Mesothelial cell of epicardium (in vitro differentiated cells): Measurements from ENCODE around the gene CTNNA3. TPM values are rescaled to one million over a fixed set of nuclear protein-coding genes. Genes with fewer than 3 reads are reported as not detected.

Experiments used
- DNase-seq, 2 experiments: peaks; one replicate each; pipeline ENCODE4 v3.0.0; 2021; ENCODE audit warnings: low spot score in 2 of 2; ENCODE audit not compliant: unreplicated experiment in 2 of 2
- H3K27ac Mint-ChIP-seq: 2 replicates; pipeline ENCODE4 v1.8.0; 2021; ENCODE audit warnings: mixed read lengths
- H3K27me3 Mint-ChIP-seq: 2 replicates; pipeline ENCODE4 v1.8.0; 2021; ENCODE audit warnings: low read depth, mixed read lengths
- H3K36me3 Mint-ChIP-seq: 2 replicates; pipeline ENCODE4 v1.8.0; 2021; ENCODE audit warnings: mixed read lengths
- H3K4me1 Mint-ChIP-seq: 2 replicates; pipeline ENCODE4 v1.8.0; 2021; ENCODE audit warnings: mixed read lengths
- H3K4me3 Mint-ChIP-seq: 2 replicates; pipeline ENCODE4 v1.8.0; 2021; ENCODE audit warnings: mild to moderate bottlenecking, moderate library complexity, mixed read lengths
- H3K9me3 Mint-ChIP-seq: 2 replicates; pipeline ENCODE4 v1.8.0; 2021; ENCODE audit warnings: mixed read lengths
- CTCF ChIP-seq: fragments of 200-600 bp; sonication (generic); IDR thresholded peaks from one replicate; pipeline ENCODE4 v1.5.0; 2021; ENCODE audit warnings: antibody characterized with exemption; ENCODE audit not compliant: unreplicated experiment
- total RNA-seq: library from RNA; stranded (reverse); gene quantifications from 3 replicates; pipeline ENCODE4 v1.2.1, GENCODE V29; 2021

CTNNA3 gene
- total RNA-seq, 1 donor from 2014 or later, result 14.2 TPM

- peaks cover 43% of the 10 kb centered on the region for H3K4me1 Mint-ChIP-seq
- peaks cover 10% of the 10 kb centered on the region for H3K36me3 Mint-ChIP-seq
- H3K9me3 Mint-ChIP-seq, result peaks cover 14% of the 10 kb centered on the region
- TF ChIP-seq CTCF, result no peak
- H3K4me3 Mint-ChIP-seq, result no peak overlapping the region
- peak overlapping the region; percentile 37 for H3K27ac Mint-ChIP-seq
- H3K27me3 Mint-ChIP-seq, result peaks cover 6% of the 10 kb centered on the region
- no peak for DNase-seq
These were observed 754.5 kb downstream of the CTNNA3 start for GRCh38 chr10:66941491-66941890.

GRCh38 chr10:66940965-66941364 is 755.0 kb downstream of the CTNNA3 start:
- Mint-ChIP-seq H3K4me3 (no peak overlapping the region), H3K9me3 (peaks cover 14% of the 10 kb centered on the region), H3K36me3 (peaks cover 10% of the 10 kb centered on the region), H3K27ac (peak overlapping the region; percentile 49), H3K27me3 (peaks cover 8% of the 10 kb centered on the region), H3K4me1 (peaks cover 38% of the 10 kb centered on the region)
- no peak for DNase-seq
- no peak for TF ChIP-seq CTCF

GRCh38 chr10:66934711-66935110 is 761.3 kb downstream of the CTNNA3 start:
- TF ChIP-seq CTCF, result no peak
- Mint-ChIP-seq H3K4me1 (peaks cover 10% of the 10 kb centered on the region), H3K27ac (no peak overlapping the region), H3K36me3 (peaks cover 7% of the 10 kb centered on the region), H3K9me3 (peaks cover 4% of the 10 kb centered on the region), H3K4me3 (no peak overlapping the region), H3K27me3 (peaks cover 38% of the 10 kb centered on the region)
- DNase-seq, result no peak

- Mint-ChIP-seq H3K9me3 (no peaks in the 10 kb centered on the region), H3K27me3 (peaks cover 60% of the 10 kb centered on the region), H3K36me3 (no peaks in the 10 kb centered on the region), H3K4me3 (no peak overlapping the region), H3K4me1 (peaks cover 25% of the 10 kb centered on the region), H3K27ac (no peak overlapping the region)
- DNase-seq, result no peak
- TF ChIP-seq CTCF, result no peak
These were observed 764.0 kb downstream of the CTNNA3 start for GRCh38 chr10:66931949-66932343.

- H3K4me1 Mint-ChIP-seq, result peaks cover 26% of the 10 kb centered on the region
- no peak for DNase-seq
- H3K4me3 Mint-ChIP-seq, result no peak overlapping the region
- no peak overlapping the region for H3K27ac Mint-ChIP-seq
- peak; percentile 76 for TF ChIP-seq CTCF
- peaks cover 63% of the 10 kb centered on the region for H3K27me3 Mint-ChIP-seq
- H3K36me3 Mint-ChIP-seq, result no peaks in the 10 kb centered on the region
- no peaks in the 10 kb centered on the region for H3K9me3 Mint-ChIP-seq
These were observed 764.6 kb downstream of the CTNNA3 start for GRCh38 chr10:66931340-66931948.

GRCh38 chr10:66929375-66929774 is 766.6 kb downstream of the CTNNA3 start:
- no peak for TF ChIP-seq CTCF
- Mint-ChIP-seq H3K9me3 (no peaks in the 10 kb centered on the region), H3K27ac (no peak overlapping the region), H3K4me3 (peak overlapping the region; percentile 69), H3K4me1 (peaks cover 40% of the 10 kb centered on the region), H3K36me3 (no peaks in the 10 kb centered on the region), H3K27me3 (peaks cover 72% of the 10 kb centered on the region)
- no peak for DNase-seq
